Thyroid gland (tissue), 4 donors: ENCODE measurements around the gene NPPB. TPM values are rescaled to one million over a fixed set of nuclear protein-coding genes. Genes with fewer than 3 reads are reported as not detected.

Experiments
- DNase-seq, 2 donors: peaks; one replicate each; pipeline ENCODE4 v3.0.0-alpha.2; 2019
- H3K27ac ChIP-seq, 3 donors: fragments of 200-600 bp; sonication (generic); 1 replicate in 2 of 3; 2 replicates in 1 of 3; pipeline ENCODE4 v1.5.1; 2016 to 2019; ENCODE audit warnings: mild to moderate bottlenecking in 1 of 3, moderate library complexity in 1 of 3
- H3K27me3 ChIP-seq: fragments of 200-600 bp; sonication (generic); one replicate; pipeline ENCODE4 v1.5.1; 2019
- H3K36me3 ChIP-seq, 2 donors: fragments of 200-600 bp; sonication (generic); one replicate each; pipeline ENCODE4 v1.5.1; 2016 to 2019
- H3K4me1 ChIP-seq, 2 donors: fragments of 200-600 bp; sonication (generic); one replicate each; pipeline ENCODE4 v1.5.1; 2017 to 2019
- H3K4me3 ChIP-seq, 3 donors: fragments of 200-600 bp; sonication (generic); replicated peaks in 1 of 3; 1 replicate in 2 of 3; 2 replicates in 1 of 3; pipeline ENCODE4 v1.5.1; 2016; ENCODE audit warnings: mild to moderate bottlenecking in 1 of 3
- H3K9me3 ChIP-seq: fragments of 200-600 bp; sonication (generic); one replicate; pipeline ENCODE4 v1.5.1; 2017
- POLR2A ChIP-seq, 2 donors: fragments of 450-650 bp; IDR thresholded peaks; one replicate each; pipeline ENCODE4 v1.6.1; 2017; ENCODE audit warnings: antibody characterized with exemption in 2 of 2, mild to moderate bottlenecking in 2 of 2, moderate library complexity in 1 of 2
- WGBS, 2 donors: methylation state at CpG; one replicate each; pipeline ENCODE4 v1.1.5; 2017; 5-methylcytosine and 5-hydroxymethylcytosine counted together
- intact Hi-C: fragments of 100-400 bp; cut with DNase I; formaldehyde crosslinking; loops from one replicate; pipeline ENCODE4 v1.15.1; 2023
- small RNA-seq: library from RNA; depleted of rRNA; stranded (forward); fragments of <200 nt; gene quantifications from one replicate; pipeline ENCODE3, GENCODE V24; 2016
- total RNA-seq, 4 donors: library from RNA; depleted of rRNA; stranded (reverse); fragments of >200 nt; gene quantifications; one replicate each; pipeline ENCODE4 v1.2.3, GENCODE V29; 2016
- TF ChIP-seq, protein P1 (sequence below), 6 experiments: fragments of 200-600 bp in 3 of 6; fragments of 450-650 bp in 3 of 6; sonication (generic) in 3 of 6; IDR thresholded peaks; one replicate each; pipeline ENCODE4 v1.5.1; 2016 to 2019; ENCODE audit warnings: antibody characterized with exemption in 6 of 6, mild to moderate bottlenecking in 2 of 6, inconsistent platforms in 1 of 6, moderate library complexity in 1 of 6

NPPB gene
- total RNA-seq, 4 donors from 2014 or later: not detected

DNA sequence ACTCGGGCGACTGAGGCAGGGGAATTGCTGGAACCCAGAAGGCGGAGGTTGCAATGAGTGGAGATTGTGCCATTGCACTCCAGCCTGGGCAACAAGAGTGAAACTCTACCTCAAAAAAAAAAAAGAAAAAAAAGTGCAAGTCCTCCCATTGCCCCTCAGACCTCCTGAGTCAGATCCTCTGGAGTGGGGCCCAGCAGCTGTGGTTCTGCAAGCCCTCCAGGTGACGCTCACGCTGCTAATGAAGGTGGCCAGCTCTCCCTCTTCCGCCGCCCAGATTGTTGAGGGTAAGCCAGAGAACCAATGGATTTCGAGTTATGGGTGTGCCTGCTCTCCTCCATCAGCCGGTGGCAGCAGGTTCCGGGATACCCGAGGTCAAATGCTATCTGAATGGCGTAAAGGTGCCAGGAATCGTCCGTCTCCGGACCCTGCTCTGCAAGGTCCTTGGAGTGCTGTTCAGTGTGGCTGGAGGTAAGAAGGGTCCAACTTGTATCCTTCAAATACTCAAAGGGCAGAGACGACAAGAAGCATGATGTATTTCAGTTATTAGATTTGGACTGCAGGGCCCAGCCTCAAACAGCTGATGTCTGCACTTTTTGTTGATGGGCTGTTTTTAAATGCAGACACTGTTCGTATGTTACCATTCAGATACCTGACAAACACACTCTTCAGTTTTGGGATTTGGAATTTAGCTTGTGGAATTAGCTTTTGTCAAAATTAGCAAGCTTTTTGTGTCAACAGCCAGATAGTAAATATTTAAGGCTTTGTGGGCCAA, 35.2 kb downstream of the NPPB start:
- no peak for DNase-seq
- Histone ChIP-seq H3K4me1 (no peaks in the 10 kb centered on the region), H3K27me3 (no peaks in the 10 kb centered on the region), H3K36me3 (peaks cover 49 to 65% of the 10 kb centered on the region in 2 donors), H3K4me3 (no peak overlapping the region), H3K27ac (no peak overlapping the region), H3K9me3 (no peaks in the 10 kb centered on the region)
- TF ChIP-seq, protein P1, sequence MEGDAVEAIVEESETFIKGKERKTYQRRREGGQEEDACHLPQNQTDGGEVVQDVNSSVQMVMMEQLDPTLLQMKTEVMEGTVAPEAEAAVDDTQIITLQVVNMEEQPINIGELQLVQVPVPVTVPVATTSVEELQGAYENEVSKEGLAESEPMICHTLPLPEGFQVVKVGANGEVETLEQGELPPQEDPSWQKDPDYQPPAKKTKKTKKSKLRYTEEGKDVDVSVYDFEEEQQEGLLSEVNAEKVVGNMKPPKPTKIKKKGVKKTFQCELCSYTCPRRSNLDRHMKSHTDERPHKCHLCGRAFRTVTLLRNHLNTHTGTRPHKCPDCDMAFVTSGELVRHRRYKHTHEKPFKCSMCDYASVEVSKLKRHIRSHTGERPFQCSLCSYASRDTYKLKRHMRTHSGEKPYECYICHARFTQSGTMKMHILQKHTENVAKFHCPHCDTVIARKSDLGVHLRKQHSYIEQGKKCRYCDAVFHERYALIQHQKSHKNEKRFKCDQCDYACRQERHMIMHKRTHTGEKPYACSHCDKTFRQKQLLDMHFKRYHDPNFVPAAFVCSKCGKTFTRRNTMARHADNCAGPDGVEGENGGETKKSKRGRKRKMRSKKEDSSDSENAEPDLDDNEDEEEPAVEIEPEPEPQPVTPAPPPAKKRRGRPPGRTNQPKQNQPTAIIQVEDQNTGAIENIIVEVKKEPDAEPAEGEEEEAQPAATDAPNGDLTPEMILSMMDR (IDR thresholded peaks at IDR 0.05): no peak
- TF ChIP-seq POLR2A (IDR thresholded peaks at IDR 0.05): no peak
- 92 to 94% methylated on average over 17 of the region's 17 CpGs for WGBS, 2 donors
- intact Hi-C loops: no loop called here

DNA sequence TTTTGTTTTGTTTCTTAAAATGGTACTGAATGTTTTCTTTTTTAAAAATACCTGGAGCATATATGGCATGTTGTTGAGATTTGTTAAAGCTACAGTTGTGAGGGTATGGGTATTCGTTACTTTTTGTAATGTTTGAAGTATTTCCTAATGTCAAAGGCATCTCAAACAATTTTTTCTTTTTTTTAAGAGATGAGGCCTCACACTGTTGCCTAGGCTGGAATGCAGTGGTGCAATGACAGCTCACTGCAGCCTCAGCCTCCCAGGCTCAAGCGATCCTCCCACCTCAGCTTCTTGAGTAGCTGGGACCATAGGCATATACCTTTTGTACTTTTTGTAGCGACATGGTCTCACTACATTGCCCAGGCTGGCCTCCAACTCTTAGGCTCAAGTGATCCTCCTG, 36.7 kb downstream of the NPPB start:
- TF ChIP-seq, protein P1 (IDR thresholded peaks at IDR 0.05): no peak
- no peak for TF ChIP-seq POLR2A (IDR thresholded peaks at IDR 0.05)
- DNase-seq: no peak
- Histone ChIP-seq H3K9me3 (no peaks in the 10 kb centered on the region), H3K36me3 (peaks cover 46 to 63% of the 10 kb centered on the region in 2 donors), H3K27me3 (no peaks in the 10 kb centered on the region), H3K4me3 (no peak overlapping the region), H3K27ac (no peak overlapping the region), H3K4me1 (no peaks in the 10 kb centered on the region)
- intact Hi-C loops: no loop called here
- whole genome bisulfite sequencing, 2 donors: 89 to 90% methylated on average over 3 of the region's 3 CpGs

DNA sequence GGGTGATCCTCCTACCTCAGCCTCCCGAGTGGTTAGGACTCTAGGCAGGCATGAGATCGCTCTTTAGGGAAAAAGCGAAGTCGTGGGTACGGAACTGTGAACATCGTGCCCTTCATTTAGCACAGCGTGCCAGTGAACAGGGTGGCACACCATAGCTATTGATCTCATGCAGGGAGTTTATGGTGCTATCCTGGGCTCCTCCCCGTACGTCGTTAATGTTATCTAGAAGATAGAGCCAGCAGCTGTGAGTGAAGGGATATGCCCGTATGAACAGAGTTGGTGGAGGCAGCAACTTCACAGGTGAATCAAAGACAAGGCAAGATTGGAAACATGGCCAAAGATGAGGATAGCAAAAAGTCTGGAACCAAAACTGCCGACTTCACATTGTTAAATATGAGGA, 41.6 kb downstream of the NPPB start:
- Histone ChIP-seq H3K4me3 (no peak overlapping the region), H3K4me1 (no peaks in the 10 kb centered on the region), H3K9me3 (no peaks in the 10 kb centered on the region), H3K27ac (no peak overlapping the region), H3K27me3 (no peaks in the 10 kb centered on the region), H3K36me3 (peaks cover 33 to 38% of the 10 kb centered on the region in 2 donors)
- DNase-seq: no peak
- WGBS, 2 donors: 96 to 98% methylated on average over 12 of the region's 12 CpGs
- intact Hi-C loops: no loop called here
- TF ChIP-seq POLR2A (IDR thresholded peaks at IDR 0.05): no peak
- TF ChIP-seq, protein P1 (IDR thresholded peaks at IDR 0.05): no peak

DNA sequence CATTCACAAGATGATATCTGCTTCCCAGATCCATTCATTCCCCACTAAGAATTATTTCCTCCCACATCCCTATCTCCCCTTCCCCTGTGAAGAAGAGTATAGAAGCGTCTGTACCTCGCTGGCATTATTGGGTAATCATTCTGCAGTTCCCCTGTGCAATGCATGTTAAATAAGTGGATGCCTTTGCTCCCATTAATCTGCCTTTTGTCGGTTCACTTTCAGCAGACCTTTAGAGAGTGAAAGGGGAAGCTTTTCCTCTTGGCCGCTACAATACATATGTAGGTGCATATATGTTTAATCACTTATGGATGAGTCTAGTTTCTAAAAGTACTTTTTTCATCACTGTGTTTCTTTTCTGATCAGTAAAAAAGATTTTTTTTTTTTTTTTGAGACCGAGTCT, 45.7 kb downstream of the NPPB start:
- H3K4me3 ChIP-seq: no peak overlapping the region
- DNase-seq: no peak
- peaks cover 0 to 2% of the 10 kb centered on the region in 2 donors for H3K4me1 ChIP-seq
- no peaks in the 10 kb centered on the region for H3K9me3 ChIP-seq
- 88 to 94% methylated on average over 5 of the region's 5 CpGs for WGBS, 2 donors
- no peak for TF ChIP-seq POLR2A (IDR thresholded peaks at IDR 0.05)
- TF ChIP-seq, protein P1 (IDR thresholded peaks at IDR 0.05): no peak
- intact Hi-C loops: no loop called here
- no peaks in the 10 kb centered on the region for H3K27me3 ChIP-seq
- H3K36me3 ChIP-seq: peaks cover 22 to 30% of the 10 kb centered on the region in 2 donors
- H3K27ac ChIP-seq: no peak overlapping the region

Small RNA genes within 50 kb of the gene (small RNA-seq; reads per million reads assigned to genes)
- gene RF02156 (not detected), gene RF02157 (not detected), gene RF02158 (not detected)

Other genes with a start within 250 kb of the NPPB start
- 1 to 10 TPM; 4.3 to 9.9 (median 6.7) TPM for gene FBXO2, start 204.5 kb downstream of the NPPB start, total RNA-seq
- gene FBXO44, start 204.1 kb downstream of the NPPB start, total RNA-seq: 10 to 100 TPM; 33.1 to 40.9 (median 34.4) TPM
- gene FBXO6, start 194.7 kb downstream of the NPPB start, total RNA-seq: 10 to 100 TPM in 2 of 4 donors, 1 to 10 TPM in 2; 8.1 to 10.9 (median 10.3) TPM
- gene MAD2L2, start 177.8 kb downstream of the NPPB start, total RNA-seq: 10 to 100 TPM; 12.0 to 43.9 (median 21.5) TPM
- gene DRAXIN, start 167.2 kb downstream of the NPPB start, total RNA-seq: not detected
- gene AGTRAP, start 122.8 kb downstream of the NPPB start, total RNA-seq: 10 to 100 TPM; 35.6 to 72.4 (median 63.6) TPM
- 1 to 10 TPM in 1 of 4 donors, under 1 TPM in 1, not detected in 2; 0.22 to 6.3 TPM for gene C1orf167, start 96.8 kb downstream of the NPPB start, total RNA-seq
- gene MTHFR, start 53.0 kb downstream of the NPPB start, total RNA-seq: 10 to 100 TPM; 52.8 to 96.9 (median 65.6) TPM
- 10 to 100 TPM; 14.8 to 38.4 (median 16.9) TPM for gene CLCN6, start 52.8 kb downstream of the NPPB start, total RNA-seq
- not detected for gene NPPA, start 11.2 kb downstream of the NPPB start, total RNA-seq
- 10 to 100 TPM; 74.6 to 98.0 (median 84.0) TPM for gene KIAA2013, start 67.5 kb upstream of the NPPB start, total RNA-seq
- gene PLOD1, start 75.8 kb upstream of the NPPB start, total RNA-seq: 100 to 1,000 TPM in 1 of 4 donors, 10 to 100 TPM in 3; 64.4 to 107 (median 80.8) TPM
- gene MFN2, start 121.5 kb upstream of the NPPB start, total RNA-seq: 100 to 1,000 TPM in 2 of 4 donors, 10 to 100 TPM in 2; 80.0 to 131 (median 111) TPM
- gene MIIP, start 160.6 kb upstream of the NPPB start, total RNA-seq: 10 to 100 TPM; 17.7 to 39.1 (median 30.6) TPM
- gene TNFRSF8, start 204.4 kb upstream of the NPPB start, total RNA-seq: not detected